Peyer's patch (tissue), 4 donors: Measurements from ENCODE around the gene FURIN. TPM values are rescaled to one million over a fixed set of nuclear protein-coding genes. Genes with fewer than 3 reads are reported as not detected.

ENCODE experiments used
- DNase-seq, 3 donors: peaks; one replicate each; pipeline ENCODE4 v3.0.0-alpha.2; 2017 to 2019
- H3K27ac ChIP-seq, 4 donors: fragments of 200-600 bp; sonication (generic); one replicate each; pipeline ENCODE4 v1.5.1; 2016 to 2019
- H3K27me3 ChIP-seq, 2 donors: fragments of 200-600 bp; sonication (generic); one replicate each; pipeline ENCODE4 v1.5.1; 2019
- H3K36me3 ChIP-seq, 3 donors: fragments of 200-600 bp; sonication (generic); one replicate each; pipeline ENCODE4 v1.5.1; 2016 to 2019
- H3K4me1 ChIP-seq, 4 donors: fragments of 200-600 bp; sonication (generic); one replicate each; pipeline ENCODE4 v1.5.1; 2016 to 2019
- H3K4me3 ChIP-seq, 4 donors: fragments of 200-600 bp; sonication (generic); 1 replicate in 3 of 4; 2 replicates in 1 of 4; pipeline ENCODE4 v1.5.1; 2016 to 2019; ENCODE audit warnings: mild to moderate bottlenecking in 1 of 4
- H3K9me3 ChIP-seq, 4 donors: fragments of 200-600 bp; sonication (generic); one replicate each; pipeline ENCODE4 v1.5.1; 2016 to 2019; ENCODE audit warnings: mild to moderate bottlenecking in 1 of 4
- POLR2A ChIP-seq, 2 donors: fragments of 450-650 bp; IDR thresholded peaks; one replicate each; pipeline ENCODE4 v1.5.1; 2017; ENCODE audit warnings: antibody characterized with exemption in 2 of 2, mild to moderate bottlenecking in 2 of 2, moderate library complexity in 2 of 2
- total RNA-seq, 4 donors: library from RNA; depleted of rRNA; stranded (reverse); fragments of >200 nt; gene quantifications; one replicate each; pipeline ENCODE4 v1.1.0, GENCODE V29; 2016
- TF ChIP-seq, protein P1 (sequence below), 6 experiments: fragments of 450-650 bp in 4 of 6; fragments of 200-600 bp in 2 of 6; sonication (generic) in 1 of 6; IDR thresholded peaks; one replicate each; pipeline ENCODE4 v1.5.1; 2017 to 2019; ENCODE audit warnings: antibody characterized with exemption in 6 of 6, mild to moderate bottlenecking in 3 of 6, moderate library complexity in 1 of 6

FURIN gene
- total RNA-seq, 4 donors from 2014 or later: 53.6 to 76.7 (median 70.1) TPM

DNA sequence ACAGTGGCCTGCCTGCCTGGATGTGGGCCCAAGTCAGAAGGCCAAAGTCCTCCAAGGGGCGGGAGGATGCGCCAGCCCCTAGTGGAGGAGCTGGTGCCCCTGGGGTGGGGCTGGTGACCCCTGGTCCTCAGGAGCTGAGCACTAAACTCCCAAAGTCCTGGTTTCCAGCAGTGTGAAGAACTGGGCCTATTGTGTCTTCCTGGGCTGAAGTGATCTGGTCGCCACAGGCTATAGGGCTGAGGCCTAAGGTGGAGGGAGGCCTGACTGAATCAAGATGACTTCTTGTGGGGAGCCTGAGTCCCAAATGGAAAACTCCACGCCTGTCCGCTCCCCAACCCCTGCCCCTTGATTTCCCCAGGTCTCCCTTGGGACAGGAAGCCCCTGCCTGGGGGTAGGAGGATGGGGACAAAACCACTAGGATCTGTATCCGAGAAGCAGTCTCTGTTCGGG lies 15.2 kb downstream of the FURIN start:
- no peaks in the 10 kb centered on the region for H3K27me3 ChIP-seq
- peak overlapping the region; percentile 67 to 90 (median 85) for H3K27ac ChIP-seq
- TF ChIP-seq POLR2A (IDR thresholded peaks at IDR 0.05): no peak
- TF ChIP-seq, protein P1, sequence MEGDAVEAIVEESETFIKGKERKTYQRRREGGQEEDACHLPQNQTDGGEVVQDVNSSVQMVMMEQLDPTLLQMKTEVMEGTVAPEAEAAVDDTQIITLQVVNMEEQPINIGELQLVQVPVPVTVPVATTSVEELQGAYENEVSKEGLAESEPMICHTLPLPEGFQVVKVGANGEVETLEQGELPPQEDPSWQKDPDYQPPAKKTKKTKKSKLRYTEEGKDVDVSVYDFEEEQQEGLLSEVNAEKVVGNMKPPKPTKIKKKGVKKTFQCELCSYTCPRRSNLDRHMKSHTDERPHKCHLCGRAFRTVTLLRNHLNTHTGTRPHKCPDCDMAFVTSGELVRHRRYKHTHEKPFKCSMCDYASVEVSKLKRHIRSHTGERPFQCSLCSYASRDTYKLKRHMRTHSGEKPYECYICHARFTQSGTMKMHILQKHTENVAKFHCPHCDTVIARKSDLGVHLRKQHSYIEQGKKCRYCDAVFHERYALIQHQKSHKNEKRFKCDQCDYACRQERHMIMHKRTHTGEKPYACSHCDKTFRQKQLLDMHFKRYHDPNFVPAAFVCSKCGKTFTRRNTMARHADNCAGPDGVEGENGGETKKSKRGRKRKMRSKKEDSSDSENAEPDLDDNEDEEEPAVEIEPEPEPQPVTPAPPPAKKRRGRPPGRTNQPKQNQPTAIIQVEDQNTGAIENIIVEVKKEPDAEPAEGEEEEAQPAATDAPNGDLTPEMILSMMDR (IDR thresholded peaks at IDR 0.05): no peak
- H3K9me3 ChIP-seq: no peaks in the 10 kb centered on the region
- H3K4me3 ChIP-seq: peak overlapping the region in 3 of 4 donors; percentile 42 to 60 (median 50)
- peaks cover 7 to 29% (median 18%) of the 10 kb centered on the region in 4 donors for H3K4me1 ChIP-seq
- H3K36me3 ChIP-seq: peaks cover 0 to 37% (median 0%) of the 10 kb centered on the region in 3 donors
- peak in 1 of 3 donors; percentile 49 for DNase-seq

DNA sequence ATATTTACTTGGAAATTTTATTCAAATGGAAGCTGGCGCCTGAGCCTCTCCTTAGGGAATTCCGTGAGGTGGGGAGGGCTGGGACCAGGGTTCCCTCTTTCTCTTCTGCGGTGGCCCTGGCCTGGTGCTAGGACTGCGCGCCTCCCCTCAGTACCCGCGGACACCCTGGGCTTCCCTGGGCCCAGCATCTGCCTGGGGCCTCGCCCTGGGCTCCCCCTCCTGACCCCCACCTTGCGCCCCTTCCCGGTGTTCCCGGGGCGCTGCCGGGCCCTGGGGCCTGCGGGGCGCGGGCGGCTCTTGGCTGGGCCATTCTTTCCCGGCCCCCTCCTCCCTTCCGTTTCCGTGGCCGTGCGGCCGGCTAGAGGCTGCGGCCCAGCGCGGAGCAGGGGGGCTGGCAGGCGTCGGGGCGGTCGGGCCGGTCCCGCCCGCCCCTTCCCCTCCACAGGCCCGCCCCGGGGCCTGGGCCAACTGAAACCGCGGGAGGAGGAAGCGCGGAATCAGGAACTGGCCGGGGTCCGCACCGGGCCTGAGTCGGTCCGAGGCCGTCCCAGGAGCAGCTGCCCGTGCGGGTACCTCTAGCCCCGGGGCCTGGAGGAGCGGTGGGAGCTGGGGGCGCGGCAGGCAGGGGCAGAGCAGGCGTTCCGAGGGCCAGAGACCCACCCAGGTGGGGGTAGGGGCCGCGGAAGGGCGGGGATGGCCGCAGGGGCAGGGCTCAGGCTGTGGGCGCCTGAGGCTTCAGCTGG lies 15.8 kb downstream of the FURIN start, which contains the start of gene FES:
Gene FES (plus strand): TSS at position 529 of the 743 bp plus-strand sequence. CDS start 542 bp downstream, outside the sequence.
- peaks cover 7 to 29% (median 19%) of the 10 kb centered on the region in 4 donors for H3K4me1 ChIP-seq
- no peaks in the 10 kb centered on the region for H3K9me3 ChIP-seq
- H3K27me3 ChIP-seq: no peaks in the 10 kb centered on the region
- peaks cover 0 to 31% (median 0%) of the 10 kb centered on the region in 3 donors for H3K36me3 ChIP-seq
- H3K4me3 ChIP-seq: peak within 1 kb of the TSS; percentile 41 to 60 (median 46)
- TF ChIP-seq, protein P1 (IDR thresholded peaks at IDR 0.05): no peak
- TF ChIP-seq POLR2A (IDR thresholded peaks at IDR 0.05): peak in 1 of 2 donors; percentile 35
- DNase-seq: peak; percentile 35 to 74 (median 63)
- H3K27ac ChIP-seq: peak within 1 kb of the TSS; percentile 67 to 90 (median 85)

DNA sequence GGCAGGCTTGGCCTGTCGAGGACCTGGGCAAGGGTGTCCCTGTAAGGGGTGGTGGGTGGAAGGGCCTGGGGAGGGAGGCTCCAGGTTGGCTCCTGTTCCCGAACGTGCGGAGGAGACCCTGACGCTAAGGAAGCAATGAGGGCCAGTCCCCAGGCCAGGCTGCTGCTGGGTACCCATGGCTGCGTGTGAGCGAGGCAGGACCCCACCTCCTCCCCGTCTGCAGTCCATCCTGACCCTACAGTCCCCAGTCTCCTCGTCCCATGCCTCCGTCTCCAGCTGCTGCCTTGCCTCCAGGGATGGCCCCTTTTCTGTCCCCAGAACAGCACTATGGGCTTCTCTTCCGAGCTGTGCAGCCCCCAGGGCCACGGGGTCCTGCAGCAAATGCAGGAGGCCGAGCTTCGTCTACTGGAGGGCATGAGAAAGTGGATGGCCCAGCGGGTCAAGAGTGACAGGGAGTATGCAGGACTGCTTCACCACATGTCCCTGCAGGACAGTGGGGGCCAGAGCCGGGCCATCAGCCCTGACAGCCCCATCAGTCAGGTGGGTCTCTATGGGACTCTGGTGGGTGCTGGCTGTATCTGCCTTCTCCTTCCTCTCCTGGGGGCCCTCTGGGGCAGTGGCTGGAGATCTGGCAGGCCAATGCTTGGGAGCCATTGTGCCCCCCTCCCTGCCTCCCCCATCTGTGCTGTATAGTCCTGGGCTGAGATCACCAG lies 16.5 kb downstream of the FURIN start:
- Histone ChIP-seq H3K4me1 (peaks cover 7 to 29% (median 21%) of the 10 kb centered on the region in 4 donors), H3K27me3 (no peaks in the 10 kb centered on the region), H3K36me3 (peaks cover 0 to 25% (median 0%) of the 10 kb centered on the region in 3 donors), H3K27ac (peak overlapping the region; percentile 67 to 90 (median 85)), H3K9me3 (no peaks in the 10 kb centered on the region), H3K4me3 (peak overlapping the region; percentile 41 to 60 (median 46))
- no peak for DNase-seq
- TF ChIP-seq, protein P1 (IDR thresholded peaks at IDR 0.05): no peak

DNA sequence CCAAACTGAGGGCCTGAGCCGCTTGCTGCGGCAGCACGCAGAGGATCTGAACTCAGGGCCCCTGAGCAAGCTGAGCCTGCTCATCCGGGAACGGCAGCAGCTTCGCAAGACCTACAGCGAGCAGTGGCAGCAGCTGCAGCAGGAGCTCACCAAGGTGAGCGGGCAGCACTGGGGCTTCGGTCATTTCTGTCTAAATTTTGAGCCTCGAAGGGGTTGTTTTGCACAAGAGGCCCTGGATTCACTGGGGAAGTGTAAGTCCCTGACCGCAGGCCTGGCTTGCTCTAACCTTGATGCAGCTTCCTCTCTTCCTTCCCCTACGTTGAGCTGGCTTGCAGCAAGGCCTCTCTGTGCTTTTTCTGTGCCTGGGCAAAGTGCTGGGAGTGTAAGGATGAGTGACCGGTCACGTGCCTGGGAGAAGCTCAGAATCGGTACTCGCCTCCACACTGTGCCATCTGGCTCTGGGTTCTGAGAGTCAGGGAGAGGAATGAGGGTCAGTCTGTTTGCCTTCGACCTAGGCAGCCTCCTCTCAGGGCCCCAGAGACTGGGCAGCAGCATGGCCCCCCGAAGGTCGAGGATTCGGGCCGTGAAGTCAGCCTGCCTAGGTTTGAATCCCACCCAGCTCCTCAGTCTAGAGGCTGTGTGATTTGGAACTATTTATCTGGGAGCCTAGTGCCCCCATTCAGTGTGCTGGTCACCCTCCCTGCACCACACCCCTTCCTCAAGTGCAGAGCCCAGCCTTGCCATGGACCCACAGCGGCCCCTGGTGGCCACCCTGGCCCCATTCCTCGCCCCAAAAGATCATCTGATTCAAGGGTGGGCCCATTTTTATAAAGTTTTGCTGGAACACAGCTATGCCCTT lies 17.3 kb downstream of the FURIN start:
- H3K4me1 ChIP-seq: peaks cover 7 to 29% (median 21%) of the 10 kb centered on the region in 4 donors
- no peaks in the 10 kb centered on the region for H3K27me3 ChIP-seq
- H3K36me3 ChIP-seq: peaks cover 0 to 25% (median 0%) of the 10 kb centered on the region in 3 donors
- peak overlapping the region; percentile 67 to 90 (median 85) for H3K27ac ChIP-seq
- peak; percentile 80 to 91 (median 82) for DNase-seq
- H3K9me3 ChIP-seq: no peaks in the 10 kb centered on the region
- TF ChIP-seq, protein P1 (IDR thresholded peaks at IDR 0.05): peak; percentile 83 to 97 (median 96)
- no peak for TF ChIP-seq POLR2A (IDR thresholded peaks at IDR 0.05)
- peak overlapping the region in 3 of 4 donors; percentile 41 to 60 (median 50) for H3K4me3 ChIP-seq

DNA sequence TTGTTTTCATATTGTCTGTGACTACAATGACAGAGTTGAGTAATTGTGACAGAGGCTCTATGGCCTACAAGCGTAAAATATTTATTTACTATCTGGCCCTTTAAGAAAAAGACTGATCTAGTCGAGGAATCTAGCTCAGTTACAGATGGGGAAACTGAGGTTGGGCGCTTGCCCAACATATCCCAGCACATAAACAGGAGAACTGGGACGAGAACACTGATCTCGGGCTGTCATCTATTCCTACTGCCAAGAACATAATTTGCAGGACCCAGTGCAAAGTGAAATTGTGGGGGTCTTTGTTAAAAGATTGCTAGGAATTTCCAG lies 17.9 kb downstream of the FURIN start:
- H3K36me3 ChIP-seq: peaks cover 0 to 22% (median 0%) of the 10 kb centered on the region in 3 donors
- TF ChIP-seq, protein P1 (IDR thresholded peaks at IDR 0.05): no peak
- no peak for TF ChIP-seq POLR2A (IDR thresholded peaks at IDR 0.05)
- no peaks in the 10 kb centered on the region for H3K27me3 ChIP-seq
- peak overlapping the region in 1 of 4 donors; percentile 90 for H3K27ac ChIP-seq
- H3K4me1 ChIP-seq: peaks cover 7 to 29% (median 21%) of the 10 kb centered on the region in 4 donors
- no peak for DNase-seq
- peak overlapping the region in 1 of 4 donors; percentile 60 for H3K4me3 ChIP-seq
- no peaks in the 10 kb centered on the region for H3K9me3 ChIP-seq
